Suprapubic skin (tissue), 3 donors: Measurements from ENCODE around the gene GTPBP6.

Source experiments
- EP300 ChIP-seq: sonication (generic); formaldehyde crosslinking; IDR thresholded peaks from one replicate; pipeline ENCODE4 v1.6.1; 2017; ENCODE audit warnings: antibody characterized with exemption
- TF ChIP-seq, protein P1 (sequence below), 2 donors: fragments of 200-600 bp in 1 of 2; fragments of 450-650 bp in 1 of 2; sonication (generic) in 1 of 2; IDR thresholded peaks; one replicate each; pipeline ENCODE4 v1.5.1; 2016 to 2019; ENCODE audit warnings: antibody characterized with exemption in 2 of 2, mild to moderate bottlenecking in 1 of 2, moderate library complexity in 1 of 2

GRCh38 chrX:352582-353314 is 34.2 kb upstream of the GTPBP6 start:
- TF ChIP-seq, protein P1, sequence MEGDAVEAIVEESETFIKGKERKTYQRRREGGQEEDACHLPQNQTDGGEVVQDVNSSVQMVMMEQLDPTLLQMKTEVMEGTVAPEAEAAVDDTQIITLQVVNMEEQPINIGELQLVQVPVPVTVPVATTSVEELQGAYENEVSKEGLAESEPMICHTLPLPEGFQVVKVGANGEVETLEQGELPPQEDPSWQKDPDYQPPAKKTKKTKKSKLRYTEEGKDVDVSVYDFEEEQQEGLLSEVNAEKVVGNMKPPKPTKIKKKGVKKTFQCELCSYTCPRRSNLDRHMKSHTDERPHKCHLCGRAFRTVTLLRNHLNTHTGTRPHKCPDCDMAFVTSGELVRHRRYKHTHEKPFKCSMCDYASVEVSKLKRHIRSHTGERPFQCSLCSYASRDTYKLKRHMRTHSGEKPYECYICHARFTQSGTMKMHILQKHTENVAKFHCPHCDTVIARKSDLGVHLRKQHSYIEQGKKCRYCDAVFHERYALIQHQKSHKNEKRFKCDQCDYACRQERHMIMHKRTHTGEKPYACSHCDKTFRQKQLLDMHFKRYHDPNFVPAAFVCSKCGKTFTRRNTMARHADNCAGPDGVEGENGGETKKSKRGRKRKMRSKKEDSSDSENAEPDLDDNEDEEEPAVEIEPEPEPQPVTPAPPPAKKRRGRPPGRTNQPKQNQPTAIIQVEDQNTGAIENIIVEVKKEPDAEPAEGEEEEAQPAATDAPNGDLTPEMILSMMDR (IDR thresholded peaks at IDR 0.05), result no peak
- no peak for TF ChIP-seq EP300
